Gastrocnemius medialis (tissue), 4 donors: ENCODE results near the gene DDX41.

Experiments
- CTCF ChIP-seq, 5 experiments: fragments of 450-650 bp in 3 of 5; fragments of 200-600 bp in 2 of 5; sonication (generic) in 2 of 5; IDR thresholded peaks in 4 of 5; conservative IDR thresholded peaks in 1 of 5; 1 replicate in 4 of 5; 2 replicates in 1 of 5; pipeline ENCODE4 v1.5.1; 2016 to 2019; ENCODE audit warnings: antibody characterized with exemption in 5 of 5, mild to moderate bottlenecking in 3 of 5, moderate library complexity in 3 of 5
- POLR2A ChIP-seq, 2 donors: fragments of 450-650 bp; IDR thresholded peaks; one replicate each; pipeline ENCODE4 v1.6.1; 2017; ENCODE audit warnings: antibody characterized with exemption in 2 of 2, mild to moderate bottlenecking in 2 of 2, moderate library complexity in 2 of 2

GRCh38 chr5:177520916-177521513, 4.3 kb upstream of the DDX41 start:
- TF ChIP-seq POLR2A (IDR thresholded peaks at IDR 0.05): no peak
- no peak for TF ChIP-seq CTCF (IDR thresholded peaks at IDR 0.05 in 4 of 5, conservative IDR thresholded peaks at IDR 0.05 in 1 of 5)
